ENCODE data around the gene RRP1.

RRP1 gene

DNA sequence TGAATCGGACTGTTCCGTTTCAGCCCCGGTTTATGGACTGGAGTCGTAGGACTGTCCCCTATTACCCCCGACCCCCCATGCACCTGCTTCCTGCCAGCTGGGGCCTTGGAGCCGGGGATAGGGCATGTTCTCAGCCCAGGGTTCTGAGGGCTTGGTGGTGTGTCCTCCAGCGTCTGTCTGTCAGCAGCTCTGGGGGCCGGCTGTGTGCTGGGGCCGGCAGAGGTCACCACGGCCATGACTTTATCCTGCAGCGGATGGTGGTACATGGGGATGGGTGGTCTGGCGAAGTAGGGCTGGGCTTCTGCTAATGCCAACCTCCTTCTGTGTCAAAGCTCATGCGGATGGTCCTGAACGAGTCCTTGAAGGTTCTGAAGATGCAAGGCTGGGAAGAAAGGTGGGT, 5.5 kb downstream of the RRP1 start:
- DNase-seq (ENCODE audit: low read depth): no peak
- H3K4me3 ChIP-seq (ENCODE audit: low read depth, low read length): no peak overlapping the region
- TF ChIP-seq, protein P1, sequence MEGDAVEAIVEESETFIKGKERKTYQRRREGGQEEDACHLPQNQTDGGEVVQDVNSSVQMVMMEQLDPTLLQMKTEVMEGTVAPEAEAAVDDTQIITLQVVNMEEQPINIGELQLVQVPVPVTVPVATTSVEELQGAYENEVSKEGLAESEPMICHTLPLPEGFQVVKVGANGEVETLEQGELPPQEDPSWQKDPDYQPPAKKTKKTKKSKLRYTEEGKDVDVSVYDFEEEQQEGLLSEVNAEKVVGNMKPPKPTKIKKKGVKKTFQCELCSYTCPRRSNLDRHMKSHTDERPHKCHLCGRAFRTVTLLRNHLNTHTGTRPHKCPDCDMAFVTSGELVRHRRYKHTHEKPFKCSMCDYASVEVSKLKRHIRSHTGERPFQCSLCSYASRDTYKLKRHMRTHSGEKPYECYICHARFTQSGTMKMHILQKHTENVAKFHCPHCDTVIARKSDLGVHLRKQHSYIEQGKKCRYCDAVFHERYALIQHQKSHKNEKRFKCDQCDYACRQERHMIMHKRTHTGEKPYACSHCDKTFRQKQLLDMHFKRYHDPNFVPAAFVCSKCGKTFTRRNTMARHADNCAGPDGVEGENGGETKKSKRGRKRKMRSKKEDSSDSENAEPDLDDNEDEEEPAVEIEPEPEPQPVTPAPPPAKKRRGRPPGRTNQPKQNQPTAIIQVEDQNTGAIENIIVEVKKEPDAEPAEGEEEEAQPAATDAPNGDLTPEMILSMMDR (conservative IDR thresholded peaks at IDR 0.05; ENCODE audit: low read depth, low read length): no peak

GRCh38 chr21:43797415-43797814, 8.0 kb downstream of the RRP1 start:
- TF ChIP-seq, protein P1 (conservative IDR thresholded peaks at IDR 0.05; ENCODE audit: low read depth, low read length): no peak
- no peak for DNase-seq (ENCODE audit: low read depth)

GRCh38 chr21:43797925-43798715, 8.7 kb downstream of the RRP1 start:
- H3K4me3 ChIP-seq (ENCODE audit: low read depth, low read length): no peak overlapping the region
- TF ChIP-seq, protein P1 (conservative IDR thresholded peaks at IDR 0.05; ENCODE audit: low read depth, low read length): no peak
- DNase-seq (ENCODE audit: low read depth): no peak

More at GRCh38 chr21:43797415-43797814, 8.0 kb downstream of the RRP1 start:
- H3K4me3 ChIP-seq (ENCODE audit: low read depth, low read length): no peak overlapping the region

DNA sequence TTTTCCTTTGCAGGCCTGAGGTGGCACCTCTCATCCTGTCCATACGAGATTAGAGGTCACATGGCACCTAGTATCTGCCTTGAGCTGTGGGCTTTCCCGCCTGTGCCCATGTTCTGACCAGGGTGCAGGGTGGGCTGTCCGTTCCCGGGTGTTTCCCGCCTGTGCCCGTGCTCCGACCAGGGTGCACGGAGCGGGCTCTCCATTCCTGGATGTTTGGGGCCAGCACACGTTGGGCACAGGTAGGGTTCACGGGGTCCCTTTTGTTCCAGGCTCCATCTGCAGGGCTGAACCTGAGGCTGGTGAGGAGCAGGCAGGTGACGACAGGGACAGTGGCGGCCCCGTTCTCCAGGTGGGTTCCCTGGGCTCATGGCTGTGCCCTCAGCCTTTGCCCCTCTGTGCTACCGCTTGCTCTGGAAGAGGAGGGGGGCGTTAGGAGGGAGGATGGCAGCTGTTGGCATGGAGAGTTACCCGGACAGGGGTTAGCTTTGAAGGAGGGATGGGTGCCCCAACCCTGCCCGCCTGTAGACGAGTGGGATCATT, 10.0 kb downstream of the RRP1 start:
- TF ChIP-seq, protein P1 (conservative IDR thresholded peaks at IDR 0.05; ENCODE audit: low read depth, low read length): no peak
- H3K4me3 ChIP-seq (ENCODE audit: low read depth, low read length): no peak overlapping the region
- no peak for DNase-seq (ENCODE audit: low read depth)

DNA sequence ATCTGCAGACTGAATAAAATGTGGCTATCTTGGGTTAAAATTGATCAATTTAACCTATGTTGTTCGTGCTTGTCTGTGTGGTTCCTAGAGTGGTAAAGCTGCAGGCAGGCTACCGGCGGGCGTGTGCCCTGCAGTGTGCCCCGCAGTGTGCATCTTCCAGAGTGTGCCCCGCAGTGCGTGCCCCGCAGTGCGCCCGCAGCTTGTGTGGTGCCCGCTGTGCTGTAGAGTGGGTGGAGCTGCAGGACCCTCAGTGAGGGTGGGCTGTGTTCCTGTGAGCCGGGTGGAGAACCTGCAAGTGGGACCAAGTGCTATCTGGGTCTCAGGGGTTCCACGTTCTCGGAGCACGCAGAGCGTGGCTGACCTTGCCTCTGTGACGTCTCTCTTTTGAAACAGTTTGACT, 10.7 kb downstream of the RRP1 start:
- TF ChIP-seq, protein P1 (conservative IDR thresholded peaks at IDR 0.05; ENCODE audit: low read depth, low read length): no peak

GRCh38 chr21:43800566-43800965, 11.2 kb downstream of the RRP1 start:
- no peak for DNase-seq (ENCODE audit: low read depth)
- H3K4me3 ChIP-seq (ENCODE audit: low read depth, low read length): no peak overlapping the region
- TF ChIP-seq, protein P1 (conservative IDR thresholded peaks at IDR 0.05; ENCODE audit: low read depth, low read length): no peak

More for the DNA sequence above, 10.7 kb downstream of the RRP1 start:
- no peak overlapping the region for H3K4me3 ChIP-seq (ENCODE audit: low read depth, low read length)
- no peak for DNase-seq (ENCODE audit: low read depth)

All from choroid plexus epithelial cell (primary cell).